ENCODE measurements around the gene PNPLA7. TPM values are rescaled to one million over a fixed set of nuclear protein-coding genes. Genes with fewer than 3 reads are reported as not detected.
A peak's percentile ranks its signal among the peaks of the same experiment; 100 is the strongest.
"Not testable (repeated sequence)": the region's sequence is repeated elsewhere in the genome, so short reads cannot be mapped to it uniquely, and the experiment has no call there.

PNPLA7 gene
- total RNA-seq (2014; rRNA removed; shearing (Covaris generic)) = 0.21 and 0.23 TPM in 2 replicates
- polyA plus RNA-seq (2015; cell fraction: cytosol; rRNA removed) = 0.07 and 0.18 TPM in 2 replicates
- polyA plus RNA-seq (2015; cell fraction: nucleus; rRNA removed) = 1.0 TPM in 2 replicates

DNA sequence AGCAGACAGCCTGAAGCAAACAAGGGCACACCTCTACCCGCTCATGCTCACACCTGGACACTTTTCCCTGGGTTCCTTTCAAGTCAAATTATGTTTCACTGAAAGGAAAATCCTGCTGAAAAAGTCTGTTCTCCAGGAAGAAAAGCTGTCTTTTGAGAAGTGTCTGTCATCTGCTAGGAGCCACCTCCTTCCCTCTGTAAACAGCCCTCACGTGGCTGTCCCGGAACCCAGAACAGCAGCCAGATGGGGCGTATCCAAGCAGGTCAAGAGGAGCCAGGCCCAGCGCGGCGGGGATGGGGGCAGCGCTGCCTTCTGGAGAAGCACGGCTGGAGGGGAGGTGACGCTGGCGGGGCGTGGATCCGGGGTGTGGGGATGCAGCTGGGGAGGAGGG, at the start of gene PNPLA7:
Gene PNPLA7 (minus strand): TSS at position 172 of the 391 bp plus-strand sequence. CDS start 205 bp downstream, outside the sequence.
- peak; percentile 32 for DNase-seq (ENCODE audit: low read depth)

- DNase-seq (ENCODE audit: low read depth) = no peak
Measured at GRCh38 chr9:137598943-137599342, 48.7 kb upstream of the PNPLA7 start.

DNA sequence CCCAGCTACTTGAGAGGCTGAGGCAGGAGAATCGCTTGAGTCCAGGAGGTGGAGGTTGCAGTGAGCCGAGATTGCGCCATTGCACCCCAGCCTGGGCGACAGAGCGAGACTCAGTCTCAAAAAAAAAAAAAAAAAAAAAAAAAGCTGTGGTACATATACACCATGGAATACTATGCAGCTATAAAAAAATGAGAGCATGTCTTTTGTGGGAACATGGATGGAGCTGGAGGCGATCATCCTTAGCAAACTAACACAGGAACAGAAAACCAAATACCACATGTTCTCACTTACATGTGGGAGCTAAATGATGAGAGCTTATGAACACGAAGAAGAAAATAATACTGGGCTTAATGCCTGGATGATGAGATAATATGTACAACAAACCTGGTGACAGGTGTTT, 46.4 kb upstream of the PNPLA7 start:
- DNase-seq (ENCODE audit: low read depth) = not testable (repeated sequence)

GRCh38 chr9:137593176-137593575, 43.0 kb upstream of the PNPLA7 start:
- no peak for DNase-seq (ENCODE audit: low read depth)

- DNase-seq (ENCODE audit: low read depth) = no peak
Measured at GRCh38 chr9:137592767-137593166, 42.6 kb upstream of the PNPLA7 start.

DNA sequence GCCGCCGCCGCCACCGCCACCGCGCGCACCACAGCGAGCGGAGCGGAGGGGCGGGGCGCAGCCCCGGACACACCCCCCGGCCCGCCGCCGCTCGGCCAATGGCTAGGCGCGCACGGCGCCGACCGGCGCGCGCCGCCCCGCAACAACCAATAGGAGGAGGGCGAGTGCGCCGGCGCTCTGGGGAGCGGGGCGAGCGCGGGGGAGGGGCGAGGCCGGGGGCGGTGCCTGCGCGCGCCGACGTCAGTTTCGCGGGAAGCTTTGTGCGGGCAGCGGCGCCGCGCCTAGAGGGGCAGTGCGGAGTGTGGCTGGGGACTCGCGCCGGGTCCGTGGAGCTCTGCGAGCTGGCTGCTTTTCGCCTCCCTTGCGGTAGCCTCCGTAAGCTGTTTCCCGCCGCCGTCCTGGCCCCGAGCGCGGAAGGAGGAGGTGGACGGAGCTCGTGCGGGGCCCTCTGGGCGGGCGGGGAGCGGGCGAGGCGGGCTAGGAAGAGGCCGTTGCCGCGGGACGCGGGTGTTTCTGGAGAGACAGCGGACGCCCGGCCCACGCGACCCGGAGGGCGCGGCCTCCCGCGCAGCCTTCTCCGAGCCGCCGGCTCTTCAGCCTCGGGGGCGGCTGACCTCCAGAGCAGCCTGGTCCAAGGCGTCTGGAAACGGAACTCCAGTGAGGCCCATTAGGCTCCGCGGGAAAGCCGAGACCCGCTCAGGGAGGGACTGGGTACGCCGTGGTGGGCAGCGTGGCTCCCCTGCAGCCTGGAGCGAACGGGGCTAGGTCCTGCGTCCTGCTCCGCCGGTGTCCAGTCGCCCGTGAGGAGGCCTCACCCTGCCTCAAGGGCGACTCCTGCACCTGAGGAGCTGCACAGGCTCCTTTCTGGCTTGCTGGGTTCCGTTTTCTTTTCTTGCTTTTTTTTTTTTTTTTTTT, 40.5 kb upstream of the PNPLA7 start, which contains the start of gene ZMYND19:
Gene ZMYND19 (minus strand): TSS at position 44 of the 915 bp plus-strand sequence. CDS start 249 bp downstream, outside the sequence.
- DNase-seq (ENCODE audit: low read depth) = peak; percentile 58

DNA sequence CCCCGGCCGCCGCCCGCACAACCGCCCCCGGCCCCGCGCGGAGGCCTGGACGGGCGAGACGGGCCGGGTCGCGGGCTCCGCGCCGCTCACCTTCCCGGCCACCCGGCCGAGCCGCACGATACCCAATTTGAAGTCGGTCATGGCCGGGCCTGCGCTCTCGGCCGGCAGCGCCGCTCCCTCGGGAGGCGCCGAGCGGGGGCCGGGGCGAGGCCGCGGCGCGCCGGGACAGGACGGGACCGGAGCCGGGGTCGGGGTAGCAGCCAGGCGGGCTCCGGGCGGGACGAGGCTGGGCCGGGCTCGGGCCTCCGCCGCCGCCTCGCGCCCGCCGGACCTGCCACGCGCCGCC, 39.9 kb upstream of the PNPLA7 start:
- no peak for DNase-seq (ENCODE audit: low read depth)

DNA sequence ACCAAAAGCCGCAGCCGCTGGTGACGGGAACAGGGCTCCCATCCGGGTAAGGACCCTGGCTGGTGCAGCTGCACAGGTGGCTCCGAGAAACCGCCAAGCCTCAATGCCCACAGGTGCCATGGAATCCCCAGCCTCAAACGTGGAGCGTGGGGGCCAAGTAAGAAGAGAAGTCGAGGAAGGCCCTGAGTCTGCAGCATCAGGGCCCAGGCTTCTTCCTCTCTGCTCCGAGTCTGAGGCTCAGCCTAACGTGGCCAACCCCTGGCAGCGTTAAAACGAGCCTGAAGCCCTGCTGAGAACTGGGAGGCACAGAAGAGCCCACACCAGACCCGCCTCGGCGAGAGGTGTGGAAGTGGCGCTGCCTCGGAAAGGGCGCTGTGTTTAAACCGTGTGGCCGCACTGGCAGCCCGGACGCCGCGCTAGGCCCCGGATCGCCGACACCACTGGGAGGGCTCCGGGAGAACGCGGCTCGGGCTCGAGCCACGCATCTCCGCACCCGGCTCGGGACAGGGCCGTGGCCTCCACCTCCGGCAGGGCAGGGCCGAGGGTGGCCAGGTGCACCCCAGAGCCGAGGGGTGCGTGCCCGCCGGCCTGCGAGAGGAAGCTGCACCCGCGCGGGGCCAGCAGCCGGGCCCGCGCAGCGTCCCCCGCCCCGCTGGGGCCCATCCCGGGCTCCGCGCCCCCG, 39.4 kb upstream of the PNPLA7 start:
- no peak for DNase-seq (ENCODE audit: low read depth)

DNA sequence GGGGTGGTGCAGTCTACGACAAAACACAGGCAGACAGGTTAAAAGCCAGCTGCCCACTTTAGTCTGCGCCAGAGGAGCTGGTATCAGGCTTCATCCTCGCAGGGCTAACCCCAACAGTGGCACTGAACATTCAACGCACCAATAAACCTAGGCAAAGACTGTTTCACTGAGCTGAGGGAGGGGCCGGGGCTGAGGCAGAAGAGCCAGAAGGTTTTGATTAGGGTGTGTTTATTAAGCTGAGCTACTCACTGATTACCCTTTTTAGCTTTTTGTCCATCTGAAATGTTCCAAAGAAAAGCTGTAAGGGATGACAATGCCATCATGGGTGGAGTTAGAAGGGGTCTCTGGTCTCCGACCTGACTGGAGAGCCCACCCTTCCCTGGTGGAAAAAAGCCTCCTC, 38.7 kb upstream of the PNPLA7 start:
- DNase-seq (ENCODE audit: low read depth) = no peak

DNA sequence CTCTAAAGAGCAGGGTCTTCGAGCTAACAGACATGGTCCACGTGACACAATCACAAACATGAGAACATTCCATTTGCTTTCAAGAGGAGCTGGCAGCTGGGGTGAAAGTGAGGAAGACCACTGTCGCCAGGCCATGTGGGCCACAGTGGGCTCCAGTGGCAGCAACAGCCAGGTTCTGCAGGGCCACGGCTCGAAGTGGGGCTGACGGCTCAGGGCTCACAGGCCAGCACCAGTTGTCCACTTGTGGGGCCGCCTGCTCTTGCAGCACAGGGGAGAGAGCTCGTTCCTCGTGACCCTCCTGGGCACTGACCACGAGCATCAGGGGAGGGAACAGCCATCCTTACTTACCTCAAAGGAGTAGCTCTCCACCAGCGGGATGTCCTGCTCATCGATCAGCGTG, 38.1 kb upstream of the PNPLA7 start:
- no peak for DNase-seq (ENCODE audit: low read depth)

DNA sequence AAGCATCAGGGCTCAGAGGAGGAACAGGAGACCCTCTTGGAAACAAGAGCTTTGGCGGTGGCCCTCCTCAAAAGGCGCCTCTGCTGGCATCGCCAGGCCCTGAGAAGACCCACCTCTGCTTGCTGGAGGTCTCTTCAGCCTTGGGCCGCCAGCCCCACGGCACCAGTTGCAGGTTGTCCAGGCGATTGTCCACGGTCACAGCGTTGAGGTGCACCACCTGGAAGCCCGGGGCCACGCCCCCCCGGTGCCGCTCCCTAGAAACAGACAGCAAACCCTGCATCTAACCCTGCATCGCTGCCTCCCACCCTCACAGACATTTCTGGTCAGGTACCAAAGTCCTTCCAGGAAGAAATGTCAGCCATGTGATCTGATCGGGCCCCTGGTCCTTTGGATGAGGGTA, 36.7 kb upstream of the PNPLA7 start:
- no peak for DNase-seq (ENCODE audit: low read depth)

DNA sequence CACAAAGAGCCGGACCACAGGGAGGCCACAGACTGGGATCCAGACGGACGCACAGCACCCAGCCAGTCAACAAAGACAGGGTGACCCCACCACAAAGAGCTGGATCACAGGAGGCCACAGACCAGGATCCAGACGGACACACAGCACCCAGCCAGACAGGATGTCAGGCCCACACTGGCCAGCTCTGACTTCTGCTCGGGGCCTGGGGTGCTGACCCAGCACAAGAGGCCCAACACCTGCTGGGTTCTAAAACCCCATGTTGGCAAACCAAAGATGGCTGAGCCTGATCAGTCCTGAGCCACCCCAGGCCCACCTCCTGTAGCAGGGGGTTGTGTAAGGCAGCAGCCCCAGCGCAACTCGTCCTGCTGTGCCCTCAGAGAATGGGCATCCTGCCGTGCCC, 33.8 kb upstream of the PNPLA7 start:
- no peak for DNase-seq (ENCODE audit: low read depth)

DNA sequence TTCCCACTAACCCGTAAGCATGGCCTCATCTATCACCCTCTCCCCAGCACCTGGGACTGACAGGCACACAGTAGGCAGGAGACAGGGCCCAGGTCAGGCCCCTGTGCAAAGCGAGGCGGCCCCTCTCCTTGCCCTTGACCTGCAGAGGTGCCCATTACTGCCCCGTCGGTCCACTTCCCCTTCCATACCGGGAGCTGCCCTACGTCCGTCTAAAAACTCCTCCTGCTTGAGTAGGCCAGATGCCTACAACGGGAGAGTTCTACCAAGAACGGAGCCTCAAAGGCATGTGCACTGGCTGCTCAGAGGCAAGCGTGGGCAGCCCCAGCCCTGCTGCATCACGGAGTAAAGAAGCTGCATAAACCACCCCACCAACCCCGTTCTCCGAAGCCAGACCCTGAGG, 33.1 kb upstream of the PNPLA7 start:
- DNase-seq (ENCODE audit: low read depth) = no peak

DNA sequence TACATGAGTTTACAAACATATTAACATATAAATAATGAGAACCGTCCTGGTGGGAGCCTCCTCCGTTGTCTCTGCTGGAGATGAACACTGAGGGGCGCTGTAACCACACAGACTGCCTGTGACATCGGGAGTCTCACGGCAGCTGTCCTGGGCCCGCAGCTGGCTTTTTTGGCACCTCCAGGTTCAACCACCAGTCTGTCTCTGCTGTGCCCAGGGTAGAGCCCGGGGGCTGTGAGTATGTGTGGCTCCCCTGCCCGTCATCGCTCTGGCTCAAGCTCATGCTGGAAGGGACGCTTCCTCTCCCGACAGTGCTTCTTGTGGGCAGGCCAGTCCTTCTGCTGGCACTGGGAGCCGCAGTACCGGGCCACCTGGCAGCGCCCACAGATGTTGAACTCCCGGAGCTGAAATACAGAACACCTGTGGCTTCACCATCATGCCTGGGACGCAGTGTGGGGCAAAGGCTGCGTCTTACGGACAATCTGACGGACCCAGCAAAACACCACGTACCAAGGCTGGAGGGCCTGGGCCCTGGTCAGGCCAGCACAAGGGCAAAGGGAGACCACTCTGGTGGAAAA, 32.2 kb upstream of the PNPLA7 start:
- DNase-seq (ENCODE audit: low read depth) = no peak

DNA sequence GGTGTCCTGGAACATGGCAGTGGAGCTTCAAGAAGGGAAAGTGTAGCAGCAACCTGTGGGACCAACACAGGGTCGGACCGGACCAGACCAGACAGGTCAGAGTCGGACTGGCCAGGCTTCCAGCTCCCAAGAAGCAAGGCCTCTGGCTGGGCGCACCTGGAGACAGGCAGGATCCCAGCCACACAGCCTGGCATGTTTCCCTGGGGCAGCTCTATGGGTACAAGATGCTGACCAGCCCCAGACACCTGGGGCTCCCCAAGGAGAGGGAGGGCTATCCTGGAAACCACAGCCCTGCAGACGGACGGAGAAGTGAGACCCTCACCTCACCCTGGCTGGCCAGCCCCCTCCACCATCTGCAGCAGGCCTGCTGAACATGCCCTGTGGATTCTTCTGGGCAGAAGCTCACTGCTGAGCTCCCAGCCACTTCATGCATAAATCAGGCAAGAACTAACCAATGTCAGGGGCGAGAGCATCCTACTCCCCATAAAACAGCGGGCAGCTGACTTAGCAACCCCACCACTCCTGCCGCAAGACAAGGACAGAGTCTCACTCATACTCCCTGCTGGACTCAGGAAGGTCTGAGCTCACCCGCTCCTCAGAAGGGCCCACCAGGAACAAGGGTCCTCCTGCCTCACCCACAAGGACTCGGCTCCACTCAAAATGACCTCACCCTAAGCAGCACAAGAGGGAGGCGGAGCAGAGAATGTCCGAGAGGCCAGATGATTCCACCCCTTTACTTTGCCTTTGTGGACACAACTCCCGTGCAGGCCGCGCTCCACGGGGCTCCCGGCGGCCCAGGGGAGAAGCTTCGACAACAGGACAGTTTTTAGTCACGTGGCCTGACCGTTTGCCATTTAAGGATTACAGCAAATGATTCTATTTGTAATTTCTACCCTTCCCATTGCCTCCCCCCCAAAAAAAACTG, 31.4 kb upstream of the PNPLA7 start:
- DNase-seq (ENCODE audit: low read depth) = no peak

DNA sequence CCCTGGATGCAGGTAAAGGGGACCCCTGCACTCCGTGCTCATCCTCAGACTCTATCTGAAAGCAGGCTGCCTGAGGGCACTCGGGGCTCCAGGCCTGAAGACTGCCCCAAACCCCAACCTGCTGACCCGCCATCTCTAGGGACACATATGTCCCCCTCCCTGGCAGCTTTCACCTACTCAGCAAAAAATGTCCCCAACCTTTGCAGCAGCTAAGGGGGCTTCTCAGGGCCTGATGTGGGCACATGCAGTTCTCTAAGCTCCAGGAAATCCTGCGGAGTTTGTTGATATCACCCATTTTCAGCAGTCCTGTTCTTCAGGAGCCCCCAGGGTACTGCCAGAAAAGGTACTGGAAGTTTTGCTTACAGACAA, 30.7 kb upstream of the PNPLA7 start:
- no peak for DNase-seq (ENCODE audit: low read depth)

DNA sequence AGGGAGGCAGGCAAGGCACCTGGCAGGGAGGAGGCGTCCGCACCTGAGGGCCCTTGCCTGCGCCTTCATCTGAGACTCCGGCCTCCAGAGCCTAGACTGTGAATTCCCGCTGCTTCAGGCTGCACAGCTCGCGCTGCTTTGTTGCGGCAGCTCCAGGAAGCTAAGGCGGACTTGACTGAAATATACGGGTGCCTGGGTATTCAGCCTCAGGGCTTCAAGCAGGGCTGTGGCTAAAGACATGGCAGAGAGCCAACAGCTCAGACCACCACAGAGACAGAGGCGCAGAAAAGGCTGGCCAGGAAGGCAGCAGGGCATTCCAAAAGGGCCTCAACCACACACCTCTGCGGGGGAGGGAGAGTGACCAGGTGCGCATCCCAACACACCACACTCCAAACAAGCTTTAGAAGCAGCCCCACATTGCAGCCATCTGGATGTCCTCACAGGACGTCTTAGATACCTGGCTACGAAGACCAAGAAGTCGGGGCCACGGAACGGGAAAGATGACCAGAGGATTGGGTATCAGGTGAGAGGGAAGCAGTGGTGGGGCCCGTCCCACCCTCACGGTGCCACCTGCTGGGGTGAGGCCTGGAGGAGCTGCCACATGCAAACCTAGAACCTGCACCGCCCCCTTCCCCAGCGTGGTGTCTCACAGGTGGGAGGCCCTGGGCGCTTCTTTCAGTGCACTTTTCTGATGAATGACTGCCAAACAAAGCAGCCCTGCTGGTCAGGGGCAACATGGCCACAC, 30.2 kb upstream of the PNPLA7 start:
- DNase-seq (ENCODE audit: low read depth) = no peak

- DNase-seq (ENCODE audit: low read depth) = no peak
Measured at GRCh38 chr9:137579259-137579604, 29.0 kb upstream of the PNPLA7 start.

GRCh38 chr9:137578518-137579258, 28.5 kb upstream of the PNPLA7 start, which contains the start of gene DPH7:
Gene DPH7, minus strand, starts transcription at chr9:137578925. Its CDS starts 148 bp downstream, at chr9:137578777.
- peak; percentile 86 for DNase-seq (ENCODE audit: low read depth)
